GM23338 (cell line): ENCODE measurements around the gene S100A7A. TPM values are rescaled to one million over a fixed set of nuclear protein-coding genes. Genes with fewer than 3 reads are reported as not detected.

Experiments
- ATAC-seq: fragments of 200-7000 bp; cut with Tn5 transposase; 3 replicates; pipeline ENCODE4 v1.9.1; 2020
- DNase-seq: peaks from one replicate; pipeline ENCODE4 v3.0.0-alpha.2; 2015; ENCODE audit warnings: low spot score
- H2AFZ ChIP-seq: fragments of 200-600 bp; sonication (generic); 2 replicates; pipeline ENCODE4 v1.8.0; 2016; ENCODE audit warnings: antibody characterized with exemption, mild to moderate bottlenecking, moderate library complexity
- H3F3A ChIP-seq: fragments of 200-600 bp; sonication (generic); replicated peaks from 2 replicates; pipeline ENCODE4 v1.8.0; 2017; ENCODE audit warnings: antibody characterized with exemption, mixed run types, low read depth
- H3K27ac ChIP-seq: fragments of 200-600 bp; sonication (generic); 2 replicates; pipeline ENCODE4 v1.6.1; 2016; ENCODE audit warnings: low read depth
- H3K27me3 ChIP-seq: fragments of 200-600 bp; sonication (generic); 2 replicates; pipeline ENCODE4 v1.8.0; 2016; ENCODE audit warnings: mild to moderate bottlenecking, mixed run types, moderate library complexity; ENCODE audit not compliant: insufficient read depth
- H3K36me3 ChIP-seq: fragments of 200-600 bp; sonication (generic); 2 replicates; pipeline ENCODE4 v1.8.0; 2016; ENCODE audit warnings: mild to moderate bottlenecking; ENCODE audit not compliant: insufficient read depth
- H3K4me1 ChIP-seq: fragments of 200-600 bp; sonication (generic); 2 replicates; pipeline ENCODE4 v1.8.0; 2016; ENCODE audit warnings: mild to moderate bottlenecking, moderate library complexity; ENCODE audit not compliant: insufficient read depth
- H3K4me2 ChIP-seq: fragments of 200-600 bp; sonication (generic); 2 replicates; pipeline ENCODE4 v1.7.1; 2017; ENCODE audit warnings: mixed run types
- H3K4me3 ChIP-seq: fragments of 200-600 bp; sonication (generic); 2 replicates; pipeline ENCODE4 v1.6.1; 2016; ENCODE audit warnings: mixed run types
- H3K79me2 ChIP-seq: fragments of 200-600 bp; sonication (generic); replicated peaks from 2 replicates; pipeline ENCODE4 v1.8.0; 2017; ENCODE audit warnings: mild to moderate bottlenecking; ENCODE audit not compliant: insufficient read depth
- H3K9me2 ChIP-seq: fragments of 200-600 bp; sonication (generic); 2 replicates; pipeline ENCODE4 v1.8.0; 2017; ENCODE audit not compliant: insufficient read depth
- H4K20me1 ChIP-seq: fragments of 200-600 bp; sonication (generic); replicated peaks from 2 replicates; pipeline ENCODE4 v1.8.0; 2017; ENCODE audit warnings: mild to moderate bottlenecking; ENCODE audit not compliant: insufficient read depth
- H3K27ac Mint-ChIP-seq: 2 replicates; pipeline ENCODE4 v1.8.0; 2020; ENCODE audit warnings: inconsistent platforms, mild to moderate bottlenecking, moderate library complexity, mixed read lengths
- H3K27me3 Mint-ChIP-seq: 3 replicates; pipeline ENCODE4 v1.8.0; 2022; ENCODE audit warnings: low read depth, mild to moderate bottlenecking, moderate library complexity, mixed read lengths, inconsistent platforms; ENCODE audit not compliant: insufficient read depth, poor library complexity
- H3K36me3 Mint-ChIP-seq: 3 replicates; pipeline ENCODE4 v1.8.0; 2021; ENCODE audit warnings: low read depth, mild to moderate bottlenecking, inconsistent platforms, moderate library complexity, mixed read lengths
- H3K4me1 Mint-ChIP-seq: 3 replicates; pipeline ENCODE4 v1.8.0; 2020; ENCODE audit warnings: mild to moderate bottlenecking, inconsistent platforms, mixed read lengths
- H3K4me3 Mint-ChIP-seq: 3 replicates; pipeline ENCODE4 v1.8.0; 2021; ENCODE audit warnings: moderate library complexity, mild to moderate bottlenecking, inconsistent platforms, mixed read lengths
- H3K9me3 Mint-ChIP-seq: 3 replicates; pipeline ENCODE4 v1.8.0; 2020; ENCODE audit warnings: moderate library complexity, mild to moderate bottlenecking, inconsistent platforms, mixed read lengths
- CREB1 ChIP-seq: fragments of 250-450 bp; sonication (Bioruptor Pico); IDR thresholded peaks from 2 replicates; pipeline ENCODE4 v1.5.0; 2020; ENCODE audit warnings: low read depth, mild to moderate bottlenecking, moderate library complexity
- EZH2 ChIP-seq: fragments of 200-600 bp; sonication (generic); IDR thresholded peaks from one replicate; pipeline ENCODE4 v1.8.0; 2017; ENCODE audit warnings: antibody characterized with exemption, mild to moderate bottlenecking, low read depth; ENCODE audit not compliant: unreplicated experiment
- EZH2phosphoT487 ChIP-seq: fragments of 200-600 bp; sonication (generic); IDR thresholded peaks from one replicate; pipeline ENCODE4 v1.8.1; 2018; ENCODE audit warnings: antibody characterized with exemption; ENCODE audit not compliant: unreplicated experiment
- JUNB ChIP-seq: IDR thresholded peaks from one replicate; pipeline ENCODE4 v1.6.1; 2016; ENCODE audit warnings: antibody characterized with exemption; ENCODE audit not compliant: unreplicated experiment
- NANOG ChIP-seq: IDR thresholded peaks from 2 replicates; pipeline ENCODE4 v1.6.1; 2016; ENCODE audit warnings: antibody characterized with exemption, borderline replicate concordance
- POLR2AphosphoS5 ChIP-seq: IDR thresholded peaks from 2 replicates; pipeline ENCODE4 v1.6.1; 2016; ENCODE audit warnings: antibody characterized with exemption, low read depth
- STAT1 ChIP-seq: IDR thresholded peaks from one replicate; pipeline ENCODE4 v1.6.1; 2016; ENCODE audit warnings: antibody characterized with exemption; ENCODE audit not compliant: unreplicated experiment
- ZNF114 ChIP-seq: fragments of 250-450 bp; sonication (Bioruptor Pico); IDR thresholded peaks from 2 replicates; pipeline ENCODE4 v1.5.0; 2020; ENCODE audit warnings: mild to moderate bottlenecking, moderate library complexity
- ZNF331 ChIP-seq: fragments of 250-450 bp; sonication (Bioruptor Pico); IDR thresholded peaks from 2 replicates; pipeline ENCODE4 v1.5.0; 2020; ENCODE audit warnings: low read depth, mild to moderate bottlenecking, moderate library complexity
- polyA plus RNA-seq: library from polyadenylated mRNA; unstranded; fragments of >200 nt; fragmentation: Nextera tagmentation; extraction: Ambion mirVana; gene quantifications from 2 replicates; pipeline ENCODE4 v1.2.1, GENCODE V29; 2016
- total RNA-seq: library from RNA; depleted of rRNA; stranded (reverse); fragments of >200 nt; shearing (Covaris generic); gene quantifications from 2 replicates; pipeline ENCODE4 v1.2.3, GENCODE V29; 2014
- TF ChIP-seq, protein P1 (sequence below): fragments of 250-450 bp; sonication (Bioruptor Pico); IDR thresholded peaks from 2 replicates; pipeline ENCODE4 v1.5.0; 2020; ENCODE audit warnings: mild to moderate bottlenecking, moderate library complexity
- TF ChIP-seq, protein P2 (sequence below), 2 experiments: fragments of 200-600 bp in 1 of 2; sonication (generic) in 1 of 2; conservative IDR thresholded peaks; 2 replicates each; pipeline versions ENCODE4 v1.5.1 to v1.6.1; 2016 to 2017; ENCODE audit warnings: antibody characterized with exemption in 2 of 2, low read depth in 2 of 2, mild to moderate bottlenecking in 2 of 2, moderate library complexity in 1 of 2
- TF ChIP-seq, protein P3 (sequence below): IDR thresholded peaks from 2 replicates; pipeline ENCODE4 v1.6.1; 2016; ENCODE audit warnings: antibody characterized with exemption
- TF ChIP-seq, protein P4 (sequence below): IDR thresholded peaks from one replicate; pipeline ENCODE4 v1.6.1; 2018; ENCODE audit warnings: antibody characterized with exemption; ENCODE audit not compliant: unreplicated experiment

The S100A7A gene
- total and polyA plus RNA-seq, 2 experiments from 2014 or later = not detected

DNA sequence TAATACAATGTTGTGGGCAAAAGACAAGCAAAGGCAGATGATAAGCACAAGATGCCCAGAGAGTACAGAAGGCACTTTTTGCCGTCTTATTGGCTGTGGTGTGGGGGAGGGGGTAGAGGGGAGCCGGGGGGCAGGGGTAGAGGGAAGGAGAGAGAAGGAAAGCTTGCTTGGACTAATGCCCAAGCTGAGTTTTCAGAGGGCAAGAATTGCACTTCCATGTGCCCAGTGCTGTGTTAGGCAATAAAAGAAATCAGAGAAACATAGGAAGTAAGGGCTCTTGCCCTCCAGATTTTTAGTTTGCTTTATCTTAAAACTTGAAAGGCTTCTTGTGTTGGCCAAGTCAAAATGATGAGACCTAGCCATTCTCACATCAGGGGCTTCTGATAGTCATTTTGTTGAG lies 49.2 kb upstream of the S100A7A start:
- TF ChIP-seq EZH2 = no peak
- TF ChIP-seq, protein P1, sequence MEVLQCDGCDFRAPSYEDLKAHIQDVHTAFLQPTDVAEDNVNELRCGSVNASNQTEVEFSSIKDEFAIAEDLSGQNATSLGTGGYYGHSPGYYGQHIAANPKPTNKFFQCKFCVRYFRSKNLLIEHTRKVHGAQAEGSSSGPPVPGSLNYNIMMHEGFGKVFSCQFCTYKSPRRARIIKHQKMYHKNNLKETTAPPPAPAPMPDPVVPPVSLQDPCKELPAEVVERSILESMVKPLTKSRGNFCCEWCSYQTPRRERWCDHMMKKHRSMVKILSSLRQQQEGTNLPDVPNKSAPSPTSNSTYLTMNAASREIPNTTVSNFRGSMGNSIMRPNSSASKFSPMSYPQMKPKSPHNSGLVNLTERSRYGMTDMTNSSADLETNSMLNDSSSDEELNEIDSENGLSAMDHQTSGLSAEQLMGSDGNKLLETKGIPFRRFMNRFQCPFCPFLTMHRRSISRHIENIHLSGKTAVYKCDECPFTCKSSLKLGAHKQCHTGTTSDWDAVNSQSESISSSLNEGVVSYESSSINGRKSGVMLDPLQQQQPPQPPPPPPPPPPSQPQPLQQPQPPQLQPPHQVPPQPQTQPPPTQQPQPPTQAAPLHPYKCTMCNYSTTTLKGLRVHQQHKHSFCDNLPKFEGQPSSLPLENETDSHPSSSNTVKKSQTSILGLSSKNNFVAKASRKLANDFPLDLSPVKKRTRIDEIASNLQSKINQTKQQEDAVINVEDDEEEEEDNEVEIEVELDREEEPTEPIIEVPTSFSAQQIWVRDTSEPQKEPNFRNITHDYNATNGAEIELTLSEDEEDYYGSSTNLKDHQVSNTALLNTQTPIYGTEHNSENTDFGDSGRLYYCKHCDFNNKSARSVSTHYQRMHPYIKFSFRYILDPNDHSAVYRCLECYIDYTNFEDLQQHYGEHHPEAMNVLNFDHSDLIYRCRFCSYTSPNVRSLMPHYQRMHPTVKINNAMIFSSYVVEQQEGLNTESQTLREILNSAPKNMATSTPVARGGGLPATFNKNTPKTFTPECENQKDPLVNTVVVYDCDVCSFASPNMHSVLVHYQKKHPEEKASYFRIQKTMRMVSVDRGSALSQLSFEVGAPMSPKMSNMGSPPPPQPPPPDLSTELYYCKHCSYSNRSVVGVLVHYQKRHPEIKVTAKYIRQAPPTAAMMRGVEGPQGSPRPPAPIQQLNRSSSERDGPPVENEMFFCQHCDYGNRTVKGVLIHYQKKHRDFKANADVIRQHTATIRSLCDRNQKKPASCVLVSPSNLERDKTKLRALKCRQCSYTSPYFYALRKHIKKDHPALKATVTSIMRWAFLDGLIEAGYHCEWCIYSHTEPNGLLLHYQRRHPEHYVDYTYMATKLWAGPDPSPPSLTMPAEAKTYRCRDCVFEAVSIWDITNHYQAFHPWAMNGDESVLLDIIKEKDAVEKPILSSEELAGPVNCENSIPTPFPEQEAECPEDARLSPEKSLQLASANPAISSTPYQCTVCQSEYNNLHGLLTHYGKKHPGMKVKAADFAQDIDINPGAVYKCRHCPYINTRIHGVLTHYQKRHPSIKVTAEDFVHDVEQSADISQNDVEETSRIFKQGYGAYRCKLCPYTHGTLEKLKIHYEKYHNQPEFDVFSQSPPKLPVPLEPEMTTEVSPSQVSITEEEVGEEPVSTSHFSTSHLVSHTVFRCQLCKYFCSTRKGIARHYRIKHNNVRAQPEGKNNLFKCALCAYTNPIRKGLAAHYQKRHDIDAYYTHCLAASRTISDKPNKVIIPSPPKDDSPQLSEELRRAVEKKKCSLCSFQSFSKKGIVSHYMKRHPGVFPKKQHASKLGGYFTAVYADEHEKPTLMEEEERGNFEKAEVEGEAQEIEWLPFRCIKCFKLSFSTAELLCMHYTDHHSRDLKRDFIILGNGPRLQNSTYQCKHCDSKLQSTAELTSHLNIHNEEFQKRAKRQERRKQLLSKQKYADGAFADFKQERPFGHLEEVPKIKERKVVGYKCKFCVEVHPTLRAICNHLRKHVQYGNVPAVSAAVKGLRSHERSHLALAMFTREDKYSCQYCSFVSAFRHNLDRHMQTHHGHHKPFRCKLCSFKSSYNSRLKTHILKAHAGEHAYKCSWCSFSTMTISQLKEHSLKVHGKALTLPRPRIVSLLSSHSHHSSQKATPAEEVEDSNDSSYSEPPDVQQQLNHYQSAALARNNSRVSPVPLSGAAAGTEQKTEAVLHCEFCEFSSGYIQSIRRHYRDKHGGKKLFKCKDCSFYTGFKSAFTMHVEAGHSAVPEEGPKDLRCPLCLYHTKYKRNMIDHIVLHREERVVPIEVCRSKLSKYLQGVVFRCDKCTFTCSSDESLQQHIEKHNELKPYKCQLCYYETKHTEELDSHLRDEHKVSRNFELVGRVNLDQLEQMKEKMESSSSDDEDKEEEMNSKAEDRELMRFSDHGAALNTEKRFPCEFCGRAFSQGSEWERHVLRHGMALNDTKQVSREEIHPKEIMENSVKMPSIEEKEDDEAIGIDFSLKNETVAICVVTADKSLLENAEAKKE (CRISPR knock-in tag) = no peak
- no peak for TF ChIP-seq STAT1
- TF ChIP-seq, protein P2, sequence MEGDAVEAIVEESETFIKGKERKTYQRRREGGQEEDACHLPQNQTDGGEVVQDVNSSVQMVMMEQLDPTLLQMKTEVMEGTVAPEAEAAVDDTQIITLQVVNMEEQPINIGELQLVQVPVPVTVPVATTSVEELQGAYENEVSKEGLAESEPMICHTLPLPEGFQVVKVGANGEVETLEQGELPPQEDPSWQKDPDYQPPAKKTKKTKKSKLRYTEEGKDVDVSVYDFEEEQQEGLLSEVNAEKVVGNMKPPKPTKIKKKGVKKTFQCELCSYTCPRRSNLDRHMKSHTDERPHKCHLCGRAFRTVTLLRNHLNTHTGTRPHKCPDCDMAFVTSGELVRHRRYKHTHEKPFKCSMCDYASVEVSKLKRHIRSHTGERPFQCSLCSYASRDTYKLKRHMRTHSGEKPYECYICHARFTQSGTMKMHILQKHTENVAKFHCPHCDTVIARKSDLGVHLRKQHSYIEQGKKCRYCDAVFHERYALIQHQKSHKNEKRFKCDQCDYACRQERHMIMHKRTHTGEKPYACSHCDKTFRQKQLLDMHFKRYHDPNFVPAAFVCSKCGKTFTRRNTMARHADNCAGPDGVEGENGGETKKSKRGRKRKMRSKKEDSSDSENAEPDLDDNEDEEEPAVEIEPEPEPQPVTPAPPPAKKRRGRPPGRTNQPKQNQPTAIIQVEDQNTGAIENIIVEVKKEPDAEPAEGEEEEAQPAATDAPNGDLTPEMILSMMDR (conservative IDR thresholded peaks at IDR 0.05; ENCODE audit: low read depth in 2 of 2) = no peak
- TF ChIP-seq CREB1 (CRISPR knock-in tag) = no peak
- TF ChIP-seq ZNF114 = no peak
- no peak for TF ChIP-seq EZH2phosphoT487
- no peak for TF ChIP-seq NANOG
- TF ChIP-seq ZNF331 (CRISPR knock-in tag) = no peak
- no peak for TF ChIP-seq JUNB
- TF ChIP-seq POLR2AphosphoS5 = no peak
- TF ChIP-seq, protein P3, sequence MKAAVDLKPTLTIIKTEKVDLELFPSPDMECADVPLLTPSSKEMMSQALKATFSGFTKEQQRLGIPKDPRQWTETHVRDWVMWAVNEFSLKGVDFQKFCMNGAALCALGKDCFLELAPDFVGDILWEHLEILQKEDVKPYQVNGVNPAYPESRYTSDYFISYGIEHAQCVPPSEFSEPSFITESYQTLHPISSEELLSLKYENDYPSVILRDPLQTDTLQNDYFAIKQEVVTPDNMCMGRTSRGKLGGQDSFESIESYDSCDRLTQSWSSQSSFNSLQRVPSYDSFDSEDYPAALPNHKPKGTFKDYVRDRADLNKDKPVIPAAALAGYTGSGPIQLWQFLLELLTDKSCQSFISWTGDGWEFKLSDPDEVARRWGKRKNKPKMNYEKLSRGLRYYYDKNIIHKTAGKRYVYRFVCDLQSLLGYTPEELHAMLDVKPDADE = no peak
- TF ChIP-seq, protein P4, sequence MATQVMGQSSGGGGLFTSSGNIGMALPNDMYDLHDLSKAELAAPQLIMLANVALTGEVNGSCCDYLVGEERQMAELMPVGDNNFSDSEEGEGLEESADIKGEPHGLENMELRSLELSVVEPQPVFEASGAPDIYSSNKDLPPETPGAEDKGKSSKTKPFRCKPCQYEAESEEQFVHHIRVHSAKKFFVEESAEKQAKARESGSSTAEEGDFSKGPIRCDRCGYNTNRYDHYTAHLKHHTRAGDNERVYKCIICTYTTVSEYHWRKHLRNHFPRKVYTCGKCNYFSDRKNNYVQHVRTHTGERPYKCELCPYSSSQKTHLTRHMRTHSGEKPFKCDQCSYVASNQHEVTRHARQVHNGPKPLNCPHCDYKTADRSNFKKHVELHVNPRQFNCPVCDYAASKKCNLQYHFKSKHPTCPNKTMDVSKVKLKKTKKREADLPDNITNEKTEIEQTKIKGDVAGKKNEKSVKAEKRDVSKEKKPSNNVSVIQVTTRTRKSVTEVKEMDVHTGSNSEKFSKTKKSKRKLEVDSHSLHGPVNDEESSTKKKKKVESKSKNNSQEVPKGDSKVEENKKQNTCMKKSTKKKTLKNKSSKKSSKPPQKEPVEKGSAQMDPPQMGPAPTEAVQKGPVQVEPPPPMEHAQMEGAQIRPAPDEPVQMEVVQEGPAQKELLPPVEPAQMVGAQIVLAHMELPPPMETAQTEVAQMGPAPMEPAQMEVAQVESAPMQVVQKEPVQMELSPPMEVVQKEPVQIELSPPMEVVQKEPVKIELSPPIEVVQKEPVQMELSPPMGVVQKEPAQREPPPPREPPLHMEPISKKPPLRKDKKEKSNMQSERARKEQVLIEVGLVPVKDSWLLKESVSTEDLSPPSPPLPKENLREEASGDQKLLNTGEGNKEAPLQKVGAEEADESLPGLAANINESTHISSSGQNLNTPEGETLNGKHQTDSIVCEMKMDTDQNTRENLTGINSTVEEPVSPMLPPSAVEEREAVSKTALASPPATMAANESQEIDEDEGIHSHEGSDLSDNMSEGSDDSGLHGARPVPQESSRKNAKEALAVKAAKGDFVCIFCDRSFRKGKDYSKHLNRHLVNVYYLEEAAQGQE = no peak
- H3K4me3 ChIP-seq = no peak overlapping the region
- no peak overlapping the region for H2AFZ ChIP-seq
- no peaks in the 10 kb centered on the region for H3F3A ChIP-seq
- H4K20me1 ChIP-seq = no peaks in the 10 kb centered on the region
- H3K4me3 Mint-ChIP-seq = no peak overlapping the region
- no peaks in the 10 kb centered on the region for H3K79me2 ChIP-seq
- peaks cover 9% of the 10 kb centered on the region; the same call in 1 of the 2 replicates for H3K9me2 ChIP-seq
- peaks cover 5% of the 10 kb centered on the region for H3K27me3 Mint-ChIP-seq
- no peak overlapping the region for H3K27ac Mint-ChIP-seq
- no peaks in the 10 kb centered on the region for H3K36me3 ChIP-seq
- H3K27me3 ChIP-seq = no peaks in the 10 kb centered on the region
- ATAC-seq (no peak), DNase-seq (no peak)
- H3K4me1 Mint-ChIP-seq = no peaks in the 10 kb centered on the region
- H3K9me3 Mint-ChIP-seq = no peaks in the 10 kb centered on the region
- no peaks in the 10 kb centered on the region for H3K4me1 ChIP-seq
- H3K27ac ChIP-seq = no peak overlapping the region
- H3K36me3 Mint-ChIP-seq = no peaks in the 10 kb centered on the region
- H3K4me2 ChIP-seq = no peak overlapping the region
